HepG2 (cell line): ENCODE results near the gene CISH. TPM values are rescaled to one million over a fixed set of nuclear protein-coding genes. Genes with fewer than 3 reads are reported as not detected.

Experiments used
- ARID2 ChIP-seq: sonication (generic); formaldehyde crosslinking; IDR thresholded peaks from 2 replicates; pipeline ENCODE4 v1.8.1; 2022; ENCODE audit warnings: mild to moderate bottlenecking, missing genetic modification reagents, borderline replicate concordance
- FOXA1 ChIP-seq, 2 experiments: fragments of 450-650 bp in 1 of 2; sonication (generic) in 1 of 2; formaldehyde crosslinking in 1 of 2; IDR thresholded peaks; 2 replicates each; pipeline versions ENCODE4 v1.4.0 to v1.6.1; 2016 to 2020; ENCODE audit warnings: missing genetic modification reagents in 1 of 2
- FOXA3 ChIP-seq: IDR thresholded peaks from 2 replicates; pipeline ENCODE4 v1.6.1; 2016; ENCODE audit warnings: missing genetic modification reagents, missing compliant biosample characterization
- HNRNPLL ChIP-seq: fragments of 200-400 bp; formaldehyde crosslinking; IDR thresholded peaks from 2 replicates; pipeline ENCODE4 v1.6.1; 2017; ENCODE audit warnings: mild to moderate bottlenecking, low read depth, low read length; ENCODE audit not compliant: poor library complexity, severe bottlenecking
- ISL2 ChIP-seq: sonication (generic); formaldehyde crosslinking; IDR thresholded peaks from 2 replicates; pipeline ENCODE4 v1.5.0; 2020; ENCODE audit warnings: missing genetic modification reagents
- KDM5A ChIP-seq: fragments of 200-600 bp; sonication (generic); IDR thresholded peaks from 2 replicates; pipeline ENCODE4 v1.7.0; 2018; ENCODE audit warnings: antibody characterized with exemption, mild to moderate bottlenecking, low read length, borderline replicate concordance
- KDM5B ChIP-seq: sonication (generic); formaldehyde crosslinking; IDR thresholded peaks from 2 replicates; pipeline ENCODE4 v1.4.0; 2020; ENCODE audit warnings: missing genetic modification reagents, mild to moderate bottlenecking, borderline replicate concordance
- NR3C1 ChIP-seq: sonication (generic); formaldehyde crosslinking; IDR thresholded peaks from 2 replicates; pipeline ENCODE4 v1.4.0; 2020; ENCODE audit warnings: missing genetic modification reagents
- POLR2G ChIP-seq: fragments of 200-400 bp; formaldehyde crosslinking; IDR thresholded peaks from 2 replicates; pipeline ENCODE4 v1.6.1; 2018; ENCODE audit warnings: mild to moderate bottlenecking, low read depth, low read length, moderate library complexity
- SKIL ChIP-seq: sonication (generic); formaldehyde crosslinking; IDR thresholded peaks from 2 replicates; pipeline ENCODE4 v1.8.0; 2022; ENCODE audit warnings: missing genetic modification reagents, mild to moderate bottlenecking, moderate library complexity, borderline replicate concordance
- ZBTB49 ChIP-seq: sonication (generic); formaldehyde crosslinking; IDR thresholded peaks from 2 replicates; pipeline ENCODE4 v1.4.0; 2020; ENCODE audit warnings: missing genetic modification reagents, borderline replicate concordance
- ZKSCAN1 ChIP-seq: fragments of 150-350 bp; IDR thresholded peaks from 2 replicates; pipeline ENCODE4 v1.6.1; 2014; ENCODE audit warnings: low read length
- ZKSCAN8 ChIP-seq: IDR thresholded peaks from 2 replicates; pipeline ENCODE4 v1.6.1; 2016; ENCODE audit warnings: borderline replicate concordance, missing genetic modification reagents, missing compliant biosample characterization
- ZNF142 ChIP-seq: sonication (generic); formaldehyde crosslinking; IDR thresholded peaks from 2 replicates; pipeline ENCODE4 v1.4.0; 2020; ENCODE audit warnings: missing genetic modification reagents
- ZNF275 ChIP-seq: sonication (generic); formaldehyde crosslinking; IDR thresholded peaks from 2 replicates; pipeline ENCODE4 v1.8.0; 2022; ENCODE audit warnings: missing genetic modification reagents, mild to moderate bottlenecking, inconsistent platforms, borderline replicate concordance
- ZNF383 ChIP-seq: sonication (generic); formaldehyde crosslinking; IDR thresholded peaks from 2 replicates; pipeline ENCODE4 v1.4.0; 2020; ENCODE audit warnings: missing genetic modification reagents, mild to moderate bottlenecking, borderline replicate concordance
- ZNF570 ChIP-seq: sonication (generic); formaldehyde crosslinking; IDR thresholded peaks from 2 replicates; pipeline ENCODE4 v1.4.0; 2020; ENCODE audit warnings: mild to moderate bottlenecking, missing genetic modification reagents, borderline replicate concordance
- ZNF781 ChIP-seq: sonication (generic); formaldehyde crosslinking; IDR thresholded peaks from 2 replicates; pipeline ENCODE4 v1.5.1; 2020; ENCODE audit warnings: borderline replicate concordance, mild to moderate bottlenecking, missing genetic modification reagents; ENCODE audit errors: not compliant biosample characterization
- polyA plus RNA-seq, 8 experiments: library from polyadenylated mRNA; depleted of rRNA in 3 of 8; stranded (reverse) in 7 of 8; unstranded in 1 of 8; fragments of >200 nt; fragmentation: Illumina TruSeq in 4 of 8; extraction: Trizol in 4 of 8; gene quantifications; 2 replicates each; pipeline versions ENCODE4 v1.2.1 to v1.2.3, GENCODE V29; 2011 to 2016; ENCODE audit warnings: low read depth in 4 of 8, missing spikeins in 1 of 8, mixed read lengths in 1 of 8; ENCODE audit not compliant: insufficient read depth in 1 of 8
- total RNA-seq, 5 experiments: library from RNA; depleted of rRNA; stranded (reverse); fragments of >200 nt; fragmentation: Illumina TruSeq; extraction: Trizol; gene quantifications; 2 replicates each; pipeline ENCODE4 v1.2.3, GENCODE V29; 2016; ENCODE audit warnings: low read depth in 1 of 5

The CISH gene
- total and polyA plus RNA-seq, 2 of the 13 experiments (the other 11 are each of a cell fraction or from before 2014, with no cell fraction given), result 0.91 to 1.5 TPM

- no peak for TF ChIP-seq KDM5A
- no peak for TF ChIP-seq ZNF383
- no peak for TF ChIP-seq ZNF142 (CRISPR knock-in tag)
- TF ChIP-seq SKIL, result no peak
- TF ChIP-seq ARID2 (CRISPR knock-in tag), result no peak
- TF ChIP-seq ZNF275, result no peak
- TF ChIP-seq ZNF570 (CRISPR knock-in tag), result no peak
- no peak for TF ChIP-seq HNRNPLL
- peak; percentile 91 for TF ChIP-seq ZKSCAN8 (CRISPR knock-in tag)
- no peak for TF ChIP-seq ZBTB49
- TF ChIP-seq ZKSCAN1, result peak; percentile 99
- TF ChIP-seq FOXA3 (CRISPR knock-in tag), result peak; percentile 28; the same call in 1 of the 2 replicates
- no peak for TF ChIP-seq FOXA1 (IDR thresholded peaks at IDR 0.05)
- TF ChIP-seq FOXA1 (CRISPR knock-in tag; IDR thresholded peaks at IDR 0.05), result peak; percentile 73
- no peak for TF ChIP-seq ISL2 (CRISPR knock-in tag)
- no peak for TF ChIP-seq NR3C1 (CRISPR knock-in tag)
- TF ChIP-seq ZNF781 (CRISPR knock-in tag), result no peak
- no peak for TF ChIP-seq POLR2G
- TF ChIP-seq KDM5B, result no peak
Measured at GRCh38 chr3:50652709-50653108, 41.1 kb upstream of the CISH start (continued).
